Measurements from ENCODE around the gene SLC19A1. TPM values are rescaled to one million over a fixed set of nuclear protein-coding genes. Genes with fewer than 3 reads are reported as not detected.
"Not testable (repeated sequence)": the region's sequence is repeated elsewhere in the genome, so short reads cannot be mapped to it uniquely, and the experiment has no call there.

The SLC19A1 gene
- total RNA-seq, 1 donor from 2014 or later: 25.6 TPM

DNA sequence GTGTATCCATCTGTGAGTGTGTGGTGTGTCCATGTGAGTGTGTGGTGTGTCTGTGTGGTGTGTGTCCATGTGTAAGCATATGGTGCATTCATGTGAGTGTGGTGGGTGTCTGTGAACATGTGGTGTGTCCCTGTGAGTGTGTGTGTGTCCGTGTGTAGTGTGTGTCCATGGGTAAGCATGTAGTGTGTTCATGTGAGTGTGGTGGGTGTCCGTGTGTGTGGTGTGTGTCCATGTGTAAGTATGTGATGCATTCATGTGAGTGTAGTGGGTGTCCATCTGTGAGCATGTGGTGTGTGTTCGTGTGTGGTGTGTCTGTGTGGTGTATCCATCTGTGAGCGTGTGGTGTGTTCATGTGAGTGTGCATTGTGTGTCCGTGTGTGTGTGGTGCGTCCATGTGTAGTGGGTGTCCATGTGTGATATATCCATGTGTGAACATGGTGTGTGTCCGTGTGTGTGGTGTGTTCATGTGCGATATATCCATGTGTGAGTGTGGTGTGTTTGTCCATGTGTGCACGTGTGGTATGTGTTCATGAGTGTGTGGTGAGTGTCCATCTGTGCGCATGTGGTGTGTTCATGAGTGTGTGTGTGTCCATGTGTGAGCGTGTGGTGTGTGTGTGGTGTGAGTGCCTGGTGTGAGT is 12.3 kb downstream of the SLC19A1 start:
- Mint-ChIP-seq H3K9me3 (ENCODE audit: low read depth) (no peaks in the 10 kb centered on the region), H3K4me1 (ENCODE audit: low read depth) (no peaks in the 10 kb centered on the region), H3K27ac (no peak overlapping the region), H3K27me3 (no peaks in the 10 kb centered on the region), H3K4me3 (ENCODE audit: low read depth) (no peak overlapping the region), H3K36me3 (ENCODE audit: insufficient read depth) (peaks cover 10% of the 10 kb centered on the region)
- no peak for DNase-seq (ENCODE audit: low spot score, unreplicated experiment)
- TF ChIP-seq, protein P1, sequence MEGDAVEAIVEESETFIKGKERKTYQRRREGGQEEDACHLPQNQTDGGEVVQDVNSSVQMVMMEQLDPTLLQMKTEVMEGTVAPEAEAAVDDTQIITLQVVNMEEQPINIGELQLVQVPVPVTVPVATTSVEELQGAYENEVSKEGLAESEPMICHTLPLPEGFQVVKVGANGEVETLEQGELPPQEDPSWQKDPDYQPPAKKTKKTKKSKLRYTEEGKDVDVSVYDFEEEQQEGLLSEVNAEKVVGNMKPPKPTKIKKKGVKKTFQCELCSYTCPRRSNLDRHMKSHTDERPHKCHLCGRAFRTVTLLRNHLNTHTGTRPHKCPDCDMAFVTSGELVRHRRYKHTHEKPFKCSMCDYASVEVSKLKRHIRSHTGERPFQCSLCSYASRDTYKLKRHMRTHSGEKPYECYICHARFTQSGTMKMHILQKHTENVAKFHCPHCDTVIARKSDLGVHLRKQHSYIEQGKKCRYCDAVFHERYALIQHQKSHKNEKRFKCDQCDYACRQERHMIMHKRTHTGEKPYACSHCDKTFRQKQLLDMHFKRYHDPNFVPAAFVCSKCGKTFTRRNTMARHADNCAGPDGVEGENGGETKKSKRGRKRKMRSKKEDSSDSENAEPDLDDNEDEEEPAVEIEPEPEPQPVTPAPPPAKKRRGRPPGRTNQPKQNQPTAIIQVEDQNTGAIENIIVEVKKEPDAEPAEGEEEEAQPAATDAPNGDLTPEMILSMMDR (IDR thresholded peaks at IDR 0.05; ENCODE audit: unreplicated experiment): no peak

DNA sequence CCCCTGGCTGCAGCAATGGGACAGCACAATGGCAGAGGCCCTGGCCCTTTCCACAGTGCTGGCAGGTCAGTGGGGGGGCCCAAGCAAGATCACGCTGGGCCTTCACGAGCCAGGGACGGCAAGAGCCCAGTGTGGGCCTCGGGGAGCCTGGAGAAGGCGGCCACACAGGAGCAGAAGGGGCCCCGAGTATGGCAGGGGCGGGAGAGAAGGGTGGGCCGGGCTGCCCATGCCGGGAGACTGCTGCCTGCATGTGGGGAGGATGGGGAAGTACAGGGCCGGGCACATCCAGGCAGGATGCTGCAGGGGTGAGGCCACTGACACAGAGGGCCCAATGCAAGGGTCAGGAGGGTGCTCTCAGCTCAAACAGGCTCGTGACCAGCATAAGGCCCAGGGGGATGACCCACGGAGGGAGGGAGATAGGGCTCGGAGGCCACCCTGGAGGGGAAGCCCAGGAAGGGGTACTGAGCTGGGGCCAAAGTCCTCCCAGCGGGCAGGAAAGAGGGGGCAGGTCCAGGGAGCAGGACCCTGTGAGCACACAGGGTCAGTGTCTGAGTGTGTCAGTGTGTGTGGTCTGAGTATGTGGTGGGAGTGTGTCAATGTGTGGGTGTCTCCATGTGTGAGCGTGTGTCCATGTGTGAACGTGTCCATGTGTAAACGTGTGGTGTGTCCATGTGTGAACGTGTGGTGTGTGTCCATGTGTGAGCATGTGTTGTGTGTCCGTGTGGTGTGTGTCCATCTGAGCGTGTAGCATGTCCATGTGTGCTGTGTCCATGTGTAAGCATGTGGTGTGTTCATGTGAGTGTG is 13.1 kb downstream of the SLC19A1 start:
- Mint-ChIP-seq H3K4me1 (ENCODE audit: low read depth) (no peaks in the 10 kb centered on the region), H3K4me3 (ENCODE audit: low read depth) (no peak overlapping the region), H3K9me3 (ENCODE audit: low read depth) (no peaks in the 10 kb centered on the region), H3K27me3 (no peaks in the 10 kb centered on the region), H3K36me3 (ENCODE audit: insufficient read depth) (peaks cover 10% of the 10 kb centered on the region), H3K27ac (no peak overlapping the region)
- DNase-seq (ENCODE audit: low spot score, unreplicated experiment): no peak
- TF ChIP-seq, protein P1 (IDR thresholded peaks at IDR 0.05; ENCODE audit: unreplicated experiment): no peak

DNA sequence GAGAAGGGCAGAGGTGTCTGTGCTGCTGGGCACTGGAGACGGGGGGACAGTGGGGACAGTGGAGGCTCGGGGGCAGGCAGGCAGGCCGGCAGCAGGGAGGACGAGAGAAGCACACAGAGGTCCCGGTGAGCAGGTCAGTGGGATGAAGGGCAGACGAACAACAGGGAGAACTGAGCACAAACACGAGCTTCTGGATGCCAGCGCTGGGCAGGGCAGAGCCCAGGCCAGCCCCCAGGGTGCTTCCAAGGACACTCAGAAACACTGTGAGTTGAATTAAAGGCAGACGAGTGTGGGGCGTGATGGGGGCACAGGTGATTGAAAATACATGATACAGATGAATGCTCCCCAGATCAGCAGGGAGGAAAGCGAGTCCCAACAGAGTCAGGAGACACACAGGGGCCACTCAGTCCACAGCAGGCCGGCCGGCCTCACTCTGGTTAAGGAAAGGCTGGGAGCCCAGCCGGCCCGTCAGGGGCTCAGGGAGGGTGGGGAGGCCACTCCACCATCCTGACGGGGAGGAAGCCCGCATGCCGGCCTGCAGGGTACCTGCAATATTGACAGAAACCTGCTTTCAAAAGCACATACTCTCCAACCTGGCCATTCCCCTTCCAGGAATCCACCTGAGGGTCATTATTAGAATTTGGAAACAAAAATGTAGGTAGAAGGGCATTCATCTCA is 14.1 kb downstream of the SLC19A1 start:
- Mint-ChIP-seq H3K9me3 (ENCODE audit: low read depth) (no peaks in the 10 kb centered on the region), H3K27ac (peak overlapping the region; percentile 60), H3K4me1 (ENCODE audit: low read depth) (no peaks in the 10 kb centered on the region), H3K4me3 (ENCODE audit: low read depth) (no peak overlapping the region), H3K27me3 (no peaks in the 10 kb centered on the region), H3K36me3 (ENCODE audit: insufficient read depth) (peaks cover 10% of the 10 kb centered on the region)
- DNase-seq (ENCODE audit: low spot score, unreplicated experiment): no peak
- TF ChIP-seq, protein P1 (IDR thresholded peaks at IDR 0.05; ENCODE audit: unreplicated experiment): no peak

DNA sequence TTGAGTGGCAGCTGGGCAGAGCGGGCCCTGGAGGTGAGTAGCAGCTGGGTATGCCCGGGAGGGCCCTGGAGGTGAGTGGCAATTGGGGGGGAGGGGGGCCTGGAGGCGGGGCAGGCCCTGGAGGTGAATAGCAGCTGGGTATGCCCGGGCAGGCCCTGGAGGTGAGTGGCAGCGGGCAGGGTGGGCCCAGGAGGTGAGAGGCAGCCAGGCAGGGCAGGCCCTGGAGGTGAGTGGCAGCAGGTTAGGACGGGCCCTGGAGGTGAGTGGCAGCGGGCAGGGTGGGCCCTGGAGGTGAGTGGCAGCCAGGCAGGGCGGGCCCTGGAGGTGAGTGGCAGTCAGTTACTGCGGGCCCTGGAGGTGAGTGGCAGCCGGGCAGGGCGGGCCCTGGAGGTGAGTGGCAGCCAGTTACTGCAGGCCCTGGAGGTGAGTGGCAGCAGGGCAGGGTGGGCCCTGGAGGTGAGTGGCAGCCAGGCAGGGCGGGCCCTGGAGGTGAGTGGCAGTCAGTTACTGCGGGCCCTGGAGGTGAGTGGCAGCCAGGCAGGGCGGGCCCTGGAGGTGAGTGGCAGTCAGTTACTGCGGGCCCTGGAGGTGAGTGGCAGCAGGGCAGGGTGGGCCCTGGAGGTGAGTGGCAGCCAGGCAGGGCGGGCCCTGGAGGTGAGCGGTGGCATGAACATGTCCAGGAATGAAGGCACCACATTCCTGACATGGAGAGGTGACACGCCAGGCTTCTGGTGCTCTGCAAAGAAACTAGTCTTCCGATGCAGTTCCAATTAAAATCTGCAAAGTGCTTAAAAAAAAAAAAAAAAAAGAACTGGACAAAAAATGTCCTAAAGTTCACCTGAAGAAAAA is 14.9 kb downstream of the SLC19A1 start:
- not testable (repeated sequence) for DNase-seq (ENCODE audit: low spot score, unreplicated experiment); H3K4me3 Mint-ChIP-seq (ENCODE audit: low read depth); H3K4me1 Mint-ChIP-seq (ENCODE audit: low read depth); H3K27me3 Mint-ChIP-seq; H3K9me3 Mint-ChIP-seq (ENCODE audit: low read depth)
- Mint-ChIP-seq H3K27ac (peak overlapping the region; percentile 60), H3K36me3 (ENCODE audit: insufficient read depth) (peaks cover 17% of the 10 kb centered on the region)

DNA sequence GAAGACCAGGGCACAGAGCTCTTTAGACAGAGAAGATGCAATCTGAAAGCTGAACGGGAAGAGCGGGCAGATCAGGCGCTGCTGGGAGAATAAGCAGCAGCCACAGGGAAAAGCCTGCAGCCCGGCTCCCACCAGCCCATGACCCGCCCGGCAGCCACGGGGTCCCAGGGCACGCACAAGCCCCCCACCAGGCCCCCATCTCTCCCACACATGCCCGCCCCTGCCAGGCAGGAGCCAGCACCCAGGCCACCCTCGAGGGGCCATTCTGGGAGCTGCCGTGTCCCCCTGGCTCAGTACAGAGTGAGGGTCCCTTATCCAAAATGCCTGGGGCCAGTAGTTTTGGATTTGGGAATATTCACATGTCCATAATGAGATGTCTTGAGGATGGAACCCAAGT is 16.3 kb downstream of the SLC19A1 start:
- Mint-ChIP-seq H3K4me3 (ENCODE audit: low read depth) (no peak overlapping the region), H3K36me3 (ENCODE audit: insufficient read depth) (peaks cover 28% of the 10 kb centered on the region), H3K9me3 (ENCODE audit: low read depth) (peaks cover 17% of the 10 kb centered on the region), H3K4me1 (ENCODE audit: low read depth) (no peaks in the 10 kb centered on the region), H3K27ac (no peak overlapping the region), H3K27me3 (no peaks in the 10 kb centered on the region)
- no peak for DNase-seq (ENCODE audit: low spot score, unreplicated experiment)
- TF ChIP-seq, protein P1 (IDR thresholded peaks at IDR 0.05; ENCODE audit: unreplicated experiment): no peak

Data from progenitor cell of endocrine pancreas (in vitro differentiated cells).